GM21717 (cell line): ENCODE data around the gene DCP2.

Experiments used
- ATAC-seq: cut with Tn5 transposase; IDR thresholded peaks from one replicate; pipeline ENCODE4 v1.9.1; 2021; ENCODE audit warnings: mild to moderate bottlenecking, moderate library complexity; ENCODE audit not compliant: unreplicated experiment

The DCP2 gene

DNA sequence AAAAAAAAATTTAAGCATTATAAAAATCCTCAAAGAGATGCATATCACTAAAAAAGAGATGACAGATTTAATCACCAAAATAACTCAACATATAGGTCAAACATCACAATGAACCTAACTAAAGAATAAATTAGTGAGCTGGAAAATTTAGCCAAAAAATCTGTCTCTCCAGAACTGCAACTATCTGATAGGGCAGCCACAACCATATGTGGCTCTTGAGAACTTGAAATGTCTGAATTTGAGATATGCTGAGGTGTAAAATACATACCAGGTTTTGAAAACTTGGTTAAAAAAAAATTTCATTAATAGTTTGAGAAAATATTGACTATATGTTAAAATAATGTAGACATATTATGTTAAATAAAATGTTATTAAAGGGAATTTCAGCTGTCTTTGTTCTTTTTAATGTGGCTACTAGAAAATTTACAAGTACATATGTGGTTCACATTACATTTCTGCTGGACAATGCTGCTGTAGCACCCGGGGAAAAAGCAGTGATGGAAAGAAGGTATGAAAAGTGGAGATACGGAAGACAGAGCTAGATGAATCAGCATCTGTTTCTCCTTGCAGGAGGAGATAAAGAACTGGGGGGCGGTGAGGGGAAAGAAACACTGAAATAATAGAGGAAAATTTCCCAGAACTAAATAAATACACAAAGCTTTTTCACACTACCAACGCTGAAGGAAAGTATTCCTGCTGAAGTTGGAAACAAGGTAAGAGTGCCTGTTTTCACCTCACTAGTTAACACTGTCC lies 66.1 kb downstream of the DCP2 start:
- ATAC-seq = no peak

DNA sequence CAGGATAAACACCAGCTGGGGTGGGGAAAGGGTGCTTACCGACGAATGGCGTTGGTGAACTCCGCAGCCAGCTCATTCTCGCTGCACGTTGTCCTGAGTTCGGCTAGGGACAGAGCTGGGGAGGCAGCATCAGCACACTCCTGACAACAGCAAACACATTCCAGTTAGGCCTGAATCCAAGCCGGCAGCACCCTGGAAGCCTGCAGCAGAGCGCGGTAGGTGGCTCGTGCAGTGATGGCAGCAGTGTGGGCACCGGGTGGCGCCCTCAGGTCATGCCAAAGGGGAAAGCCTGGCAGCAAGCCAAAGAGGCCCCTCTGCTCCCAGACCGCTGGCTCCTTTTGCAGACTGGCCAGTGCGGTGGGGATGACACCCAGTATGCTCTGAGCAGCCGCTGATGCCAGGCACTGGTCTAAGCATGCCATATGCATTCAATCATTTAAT lies 66.9 kb downstream of the DCP2 start:
- no peak for ATAC-seq

DNA sequence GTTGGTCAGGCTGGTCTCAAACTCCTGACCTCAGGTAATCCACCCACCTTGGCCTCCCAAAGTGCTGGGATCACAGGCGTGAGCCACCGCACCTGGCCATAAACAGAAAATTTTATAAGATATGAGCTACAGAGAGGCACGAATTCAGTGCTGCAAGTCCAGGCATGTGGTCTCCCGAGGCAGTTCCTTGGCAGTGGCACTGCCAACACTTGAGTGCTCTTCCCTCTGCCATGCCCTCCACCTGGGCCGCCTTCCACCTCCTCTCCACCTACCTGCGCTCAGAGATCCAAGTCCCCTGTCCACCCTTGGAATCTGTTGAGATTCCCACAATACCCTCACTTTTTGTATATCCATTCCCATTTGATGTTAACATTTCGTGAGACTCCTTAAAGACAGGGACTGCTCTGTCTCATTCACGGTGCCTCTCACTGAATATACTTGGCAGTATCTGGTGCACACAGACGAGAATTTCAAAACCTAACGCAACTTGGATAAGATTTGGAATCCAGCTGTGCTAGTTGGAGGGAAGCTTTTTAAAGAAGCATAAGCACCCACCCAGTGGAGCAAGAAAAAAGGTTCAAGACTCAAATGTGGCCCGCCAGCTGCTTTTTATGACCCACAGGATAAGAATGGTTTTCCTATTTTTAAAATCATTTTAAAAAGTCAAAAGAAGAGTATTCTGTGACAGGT lies 68.3 kb downstream of the DCP2 start:
- no peak for ATAC-seq

DNA sequence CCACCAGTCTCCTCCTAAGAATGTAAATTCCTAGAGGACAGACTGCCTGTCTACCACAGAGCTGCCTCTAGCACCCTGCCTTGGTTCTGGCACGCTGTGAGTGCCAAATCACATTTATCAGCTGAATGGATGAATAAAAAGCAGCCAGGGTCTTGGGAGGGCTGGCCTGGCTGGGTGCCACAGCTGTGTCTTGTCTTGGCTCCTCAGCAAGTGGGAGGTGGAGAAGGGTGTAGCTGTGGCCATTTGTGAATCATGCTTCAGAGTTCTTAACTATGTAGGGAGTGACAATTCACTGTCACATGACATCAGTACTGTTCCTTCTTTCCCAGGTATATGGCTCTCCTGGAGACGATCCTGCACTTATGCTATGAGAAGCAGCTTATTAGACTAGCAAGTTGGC lies 70.6 kb downstream of the DCP2 start:
- ATAC-seq = no peak

DNA sequence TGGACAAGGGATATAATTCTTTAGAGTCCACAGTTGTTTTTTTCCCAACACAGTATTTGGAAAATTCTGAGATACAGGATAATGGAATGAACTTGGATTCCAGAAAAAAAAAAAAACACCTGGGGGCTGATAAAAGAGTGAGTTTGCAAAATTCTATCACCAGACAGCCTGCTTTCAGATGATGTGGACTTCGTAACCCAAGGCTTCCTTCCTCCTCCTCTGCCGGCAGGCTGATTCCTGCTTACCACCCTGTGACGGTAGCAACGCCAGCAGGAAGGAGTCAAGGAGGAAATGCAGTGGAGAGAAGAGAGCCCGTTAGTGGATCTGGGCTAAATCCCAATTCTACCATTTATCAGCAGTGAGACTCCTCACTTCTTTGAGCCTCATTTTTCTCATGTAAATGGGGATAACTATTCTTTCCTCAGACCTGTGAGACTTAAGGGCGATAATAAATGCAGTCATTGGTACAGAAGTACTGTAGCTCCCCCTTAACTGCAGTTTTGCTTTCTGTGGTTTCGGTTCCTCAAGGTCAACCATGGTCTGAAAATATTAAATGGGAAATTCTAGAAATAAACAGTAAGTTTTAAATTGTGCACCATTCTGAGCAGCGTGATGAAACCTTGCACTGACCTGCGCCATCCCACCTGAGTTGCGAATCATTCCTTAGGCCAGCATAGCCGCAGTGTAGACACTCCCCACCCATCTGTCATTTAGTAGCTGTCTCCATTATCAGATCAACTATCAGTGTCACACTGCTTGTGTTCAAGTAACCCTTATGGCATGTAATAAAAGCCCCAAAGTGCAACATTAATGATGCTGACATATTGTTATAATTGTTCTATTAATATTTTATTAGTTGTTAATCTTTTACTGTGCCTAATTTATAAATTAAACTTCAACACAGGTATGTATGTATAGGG lies 71.4 kb downstream of the DCP2 start:
- peak; percentile 86 for ATAC-seq

DNA sequence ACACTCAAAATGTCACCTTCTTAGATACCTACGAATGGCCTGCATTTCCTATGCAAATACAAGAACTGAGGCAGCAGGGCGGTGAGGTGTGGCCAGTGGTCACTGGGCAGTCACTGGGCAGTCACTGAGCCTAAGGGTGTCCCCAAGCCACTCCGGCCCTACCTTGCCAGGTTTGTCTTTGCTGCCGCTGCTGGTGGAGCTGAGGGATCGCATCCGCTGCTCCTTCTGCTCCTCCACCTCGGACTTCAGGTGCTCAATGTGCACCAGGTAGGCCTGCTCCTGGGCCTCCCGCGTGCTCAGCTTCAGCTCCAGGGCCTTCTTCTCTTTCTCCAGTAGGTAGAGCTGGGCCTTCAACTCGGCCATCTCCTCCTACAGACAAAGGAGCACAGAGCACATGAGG lies 72.3 kb downstream of the DCP2 start:
- ATAC-seq = no peak

DNA sequence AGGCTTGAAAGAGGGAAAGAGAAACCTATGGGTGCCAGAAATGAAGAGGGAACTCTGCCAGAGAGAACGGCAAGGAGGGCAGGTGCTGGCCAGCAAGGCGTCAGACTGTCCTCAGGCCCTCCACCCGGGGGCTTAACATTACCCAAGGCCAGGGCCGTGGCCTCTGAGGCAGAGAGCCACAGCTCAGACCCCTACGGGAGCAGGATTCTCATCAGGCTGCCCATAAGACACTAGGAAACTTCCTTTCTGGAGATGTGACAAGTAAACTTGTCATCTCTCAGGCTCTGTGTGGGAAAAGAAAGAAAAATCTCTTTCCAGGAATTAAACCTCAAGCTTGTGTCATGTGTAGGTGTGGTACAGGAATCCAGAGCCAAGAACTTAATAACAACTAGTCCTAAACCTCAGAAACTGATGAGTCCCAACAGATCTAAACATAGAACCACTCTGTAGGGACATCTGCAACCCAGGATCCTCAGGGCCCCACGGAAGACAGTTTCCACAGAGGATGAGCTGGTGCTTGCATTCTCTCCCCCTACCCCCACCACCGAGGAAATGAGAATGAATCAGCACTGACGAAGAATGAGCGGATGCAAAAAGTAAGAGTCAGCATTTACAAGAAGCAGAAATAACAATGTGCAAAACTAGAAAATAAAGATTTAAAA lies 74.3 kb downstream of the DCP2 start:
- no peak for ATAC-seq

DNA sequence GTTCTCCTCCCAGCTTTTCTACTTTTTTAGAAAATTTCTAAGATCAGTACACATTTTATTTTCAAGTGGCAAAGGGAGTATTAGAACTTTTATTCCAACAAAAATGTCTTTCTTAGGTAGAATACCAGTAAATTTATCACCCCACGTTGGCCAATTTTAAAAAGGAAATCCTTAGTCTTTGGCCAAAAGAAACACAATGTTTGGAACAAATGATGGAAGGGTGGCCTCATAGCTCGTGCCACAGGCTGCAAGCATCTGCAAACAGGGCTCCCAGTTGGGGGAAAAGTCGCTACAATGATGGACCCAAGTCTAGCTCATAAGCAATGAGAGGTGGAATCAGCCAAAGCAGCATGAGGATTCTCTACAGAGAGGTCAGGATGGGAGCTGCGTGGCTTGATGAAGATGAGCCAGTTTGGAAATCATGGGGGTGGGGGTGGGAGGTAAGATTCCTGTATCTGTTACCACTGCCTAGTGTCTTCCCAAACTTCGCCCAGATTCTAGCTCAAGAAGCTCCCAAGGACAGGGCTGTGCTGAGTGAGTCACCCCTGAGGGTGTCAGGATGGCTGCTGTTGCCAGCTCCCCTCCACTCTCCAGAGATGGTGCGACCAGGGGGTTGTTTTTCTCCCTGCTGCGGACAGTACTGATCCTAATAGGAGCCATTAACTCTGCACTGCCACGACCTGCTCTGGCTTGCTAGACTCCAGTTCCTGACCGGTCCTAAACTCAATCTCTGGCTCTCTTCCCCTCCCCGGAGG lies 75.6 kb downstream of the DCP2 start:
- ATAC-seq = no peak

DNA sequence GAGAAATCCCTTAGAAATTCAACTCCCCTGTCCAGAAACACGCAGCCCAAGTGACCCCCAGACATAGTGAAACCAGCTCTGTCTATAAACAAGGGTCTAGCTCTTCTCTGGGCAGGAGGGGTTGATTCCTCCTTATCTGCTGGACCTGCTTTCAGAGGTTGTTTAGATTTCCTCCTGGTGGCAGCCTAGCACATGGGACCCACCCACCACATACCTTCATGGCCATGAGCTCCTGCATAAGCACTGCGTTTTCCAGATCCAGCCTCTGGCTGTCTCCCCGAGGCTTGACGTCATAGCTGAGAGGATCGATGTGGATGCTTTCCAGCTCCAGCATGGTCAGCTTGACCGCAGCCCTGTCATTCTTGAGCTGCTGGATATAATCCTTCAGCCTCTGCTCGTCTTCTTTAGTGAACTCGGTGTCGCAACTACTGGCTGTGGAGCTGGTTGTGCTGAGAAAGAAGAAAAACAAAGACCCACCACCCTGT lies 77.0 kb downstream of the DCP2 start:
- ATAC-seq = no peak

DNA sequence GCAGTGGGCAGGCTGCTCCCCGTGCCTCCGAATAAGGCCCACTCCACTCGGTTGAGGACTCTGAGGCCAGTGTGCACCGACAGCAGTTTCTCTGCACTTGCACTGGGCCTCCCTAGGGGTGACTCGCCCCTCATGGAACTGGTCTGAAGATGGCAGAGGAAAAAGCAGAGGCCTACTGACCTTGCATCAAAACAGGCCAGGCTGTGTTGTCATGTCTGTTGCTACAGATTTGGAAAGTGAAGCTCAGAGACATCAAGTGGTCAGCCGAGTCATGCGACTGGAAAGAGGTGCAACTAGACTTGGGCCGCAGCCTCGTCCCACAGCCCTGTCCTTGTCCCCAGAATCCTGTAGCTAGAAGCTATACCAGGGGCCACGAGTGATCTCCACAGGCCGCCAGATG lies 78.3 kb downstream of the DCP2 start:
- no peak for ATAC-seq

DNA sequence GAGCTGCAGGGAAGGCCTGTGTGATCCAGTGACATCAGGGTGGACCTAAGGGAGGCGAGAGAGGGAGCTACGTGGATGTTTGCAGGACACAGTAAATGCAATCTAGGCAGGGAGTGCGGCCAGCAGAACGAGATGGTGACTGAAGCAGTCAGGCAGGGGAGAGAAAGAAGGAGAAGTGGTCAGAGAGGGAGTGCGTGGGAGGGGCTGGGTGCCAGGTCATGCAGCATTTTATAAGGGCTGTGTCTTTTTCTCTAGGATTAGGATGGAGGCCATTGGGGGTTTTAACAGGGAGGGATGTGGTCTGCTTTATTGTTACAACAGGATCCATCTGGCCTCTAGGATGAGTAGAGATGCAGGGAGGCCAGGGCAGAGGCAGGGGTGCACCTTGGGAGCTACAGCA lies 80.4 kb downstream of the DCP2 start:
- no peak for ATAC-seq

DNA sequence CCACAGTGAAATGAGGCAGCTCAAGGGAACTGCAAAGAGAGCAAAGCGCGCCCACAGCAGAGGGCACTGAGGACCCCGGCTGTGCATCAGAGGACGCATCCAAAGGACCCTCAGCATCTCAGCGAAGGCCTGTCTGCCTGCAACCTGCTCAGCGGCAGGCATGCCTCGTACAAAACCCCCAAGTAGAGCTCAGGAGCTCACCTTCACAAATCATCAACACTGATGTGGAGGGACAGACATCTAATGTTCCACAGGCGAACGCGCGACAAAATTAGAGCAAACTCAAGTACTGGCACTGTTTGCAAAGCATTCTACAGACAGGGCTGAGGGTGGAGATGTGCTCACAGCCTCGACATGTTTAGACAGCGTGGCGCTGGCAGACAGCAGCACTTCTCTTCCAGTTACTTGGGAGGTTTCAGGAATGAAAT lies 81.0 kb downstream of the DCP2 start:
- no peak for ATAC-seq

DNA sequence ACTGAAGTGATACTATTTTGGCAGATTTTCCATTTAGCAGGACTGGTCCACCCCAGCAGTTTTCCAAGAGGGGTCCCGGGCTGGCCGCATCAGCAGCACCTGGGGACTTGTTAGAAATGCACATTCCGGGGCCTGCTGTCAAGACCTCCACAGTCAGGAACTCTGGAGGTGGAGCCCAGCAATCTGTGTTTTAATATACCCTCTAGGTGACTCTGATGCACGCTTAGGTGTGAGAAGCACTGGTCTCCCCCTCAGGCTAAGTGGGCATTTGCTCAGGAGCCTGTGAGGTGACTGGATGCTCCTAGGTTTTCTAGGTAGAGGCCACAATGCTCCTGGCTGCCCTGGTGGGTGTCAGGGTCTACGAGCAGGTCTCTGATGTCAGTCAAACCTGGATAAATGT lies 81.7 kb downstream of the DCP2 start:
- ATAC-seq = no peak

DNA sequence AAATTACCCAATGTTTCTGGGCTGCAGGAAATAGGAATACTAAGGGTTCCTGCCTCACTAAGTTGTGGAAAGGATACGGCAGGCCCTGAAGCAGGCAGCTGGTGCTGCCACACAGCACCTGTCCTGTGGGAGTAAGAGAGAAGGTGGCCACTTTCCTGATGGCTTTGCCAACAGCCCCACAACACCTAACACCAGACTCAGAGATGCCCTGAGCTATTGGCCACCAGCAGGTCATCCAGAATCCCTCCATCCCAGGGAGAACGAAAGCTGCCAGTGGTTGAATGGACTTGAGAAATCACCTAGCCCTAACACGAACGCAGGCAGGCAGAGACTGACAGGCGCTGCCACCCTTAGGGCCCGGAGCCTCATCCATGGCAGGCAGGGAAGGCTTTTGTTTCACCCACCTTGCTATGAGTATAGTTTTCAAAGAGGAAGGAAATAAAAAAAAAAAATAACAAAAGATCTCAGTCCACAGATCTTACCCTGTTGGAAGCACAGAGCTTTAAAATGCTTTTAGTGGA lies 82.2 kb downstream of the DCP2 start:
- ATAC-seq = no peak

DNA sequence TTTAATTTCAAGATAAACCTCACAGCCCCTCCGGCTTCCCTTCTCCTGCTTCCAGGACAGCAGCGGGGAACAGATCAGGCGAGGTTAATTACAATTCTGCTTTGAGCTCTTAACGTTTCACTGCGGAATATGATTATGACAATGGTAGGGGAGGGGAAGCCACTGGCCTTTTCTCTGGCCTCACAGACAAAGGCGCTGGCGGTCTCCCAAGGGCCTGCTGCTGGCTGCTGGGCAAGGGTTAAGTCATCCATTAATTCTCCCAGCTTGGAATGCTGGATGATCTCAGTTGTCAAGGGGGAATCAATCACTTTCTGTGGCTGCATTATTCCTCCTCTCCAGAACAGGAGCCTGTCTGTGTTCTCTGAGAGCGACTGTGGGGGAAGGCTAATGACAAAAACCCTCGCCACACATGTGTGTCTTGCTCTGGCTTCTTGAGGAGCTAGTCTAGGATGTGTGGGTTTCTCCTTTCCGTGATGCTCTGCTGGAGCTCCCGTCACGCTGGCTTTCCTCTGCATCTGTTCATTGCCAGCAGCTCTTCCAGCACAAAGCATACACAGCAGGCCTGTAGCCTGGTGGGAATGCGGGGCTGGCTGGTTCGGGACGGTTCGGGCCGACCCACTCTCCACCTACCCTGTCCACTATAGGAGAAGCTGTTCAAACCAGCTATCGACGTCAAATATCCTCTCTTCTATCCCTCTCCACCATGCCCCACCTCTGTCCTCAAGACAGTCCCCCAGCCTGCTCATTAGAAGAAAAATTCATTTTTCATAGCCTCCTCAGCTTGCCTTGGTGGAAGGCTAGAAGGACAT lies 82.8 kb downstream of the DCP2 start:
- no peak for ATAC-seq

DNA sequence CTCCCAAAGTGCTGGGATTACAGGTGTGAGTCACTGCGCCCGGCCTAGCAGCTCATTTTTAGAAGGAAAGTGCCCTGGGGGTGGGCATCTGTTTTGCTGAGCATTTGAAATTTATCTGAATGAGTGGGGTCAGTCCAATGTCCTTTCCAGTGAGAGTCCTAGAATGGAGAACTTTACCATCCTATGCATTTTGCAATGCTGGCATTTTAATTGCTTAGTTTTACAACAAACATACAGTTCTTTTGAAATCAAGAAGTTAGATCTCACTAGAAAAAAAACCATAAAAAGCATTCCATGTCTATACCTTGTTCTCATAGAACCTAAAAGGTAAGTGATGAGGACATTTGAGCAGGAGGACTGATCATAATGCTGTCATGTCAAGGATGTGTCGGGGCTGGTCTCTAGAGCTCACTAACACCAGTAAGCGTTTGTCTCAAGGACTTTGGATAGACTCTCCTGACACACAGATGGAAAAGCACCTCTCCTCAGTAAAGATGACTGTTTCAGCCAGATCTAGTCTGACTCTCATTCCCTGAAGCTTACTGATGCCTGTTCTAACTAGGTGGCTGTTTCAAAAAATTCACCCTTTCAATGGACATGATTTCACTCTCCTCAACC lies 83.9 kb downstream of the DCP2 start:
- ATAC-seq = no peak

DNA sequence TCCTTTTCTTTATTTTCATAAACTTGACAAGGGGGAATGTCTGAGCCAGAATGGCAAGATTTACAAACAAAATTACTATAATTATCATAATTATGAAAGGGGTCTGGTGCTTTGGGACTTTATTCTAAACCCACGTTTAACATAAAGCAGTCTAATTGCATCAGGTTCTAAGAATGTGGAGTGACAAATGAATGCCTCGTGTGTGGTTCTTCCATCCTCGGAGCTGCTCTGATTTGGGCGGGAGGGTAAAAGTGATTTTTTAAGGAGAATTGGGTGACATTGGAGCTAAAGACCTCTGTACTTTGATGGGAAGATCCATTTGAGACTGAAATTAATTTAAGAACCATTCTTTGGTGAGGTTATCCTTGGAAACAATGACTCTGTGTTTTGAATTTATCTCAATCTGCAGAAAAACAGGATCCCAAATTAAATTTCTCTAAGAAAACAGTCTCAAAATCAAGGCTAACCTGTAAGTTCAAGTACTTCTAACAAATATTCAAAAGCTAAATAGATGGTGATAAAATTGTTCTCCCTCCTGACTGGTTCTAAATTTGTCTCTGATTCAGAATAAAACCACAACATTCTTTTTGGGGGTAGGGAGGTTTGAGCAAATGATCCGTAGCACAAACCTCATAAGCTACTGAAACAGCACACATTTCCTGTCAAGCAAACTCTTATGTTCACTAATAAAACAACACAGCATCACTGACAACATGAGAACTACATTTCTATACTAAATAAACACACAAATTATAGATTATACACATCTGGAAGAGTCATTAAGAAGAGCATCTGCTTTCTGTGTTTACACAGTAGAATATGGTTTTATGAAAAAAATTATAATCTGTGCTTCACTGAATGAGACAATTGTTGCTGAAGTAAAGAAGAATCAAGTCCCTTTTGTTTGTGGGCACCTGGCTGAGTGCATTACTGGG lies 85.5 kb downstream of the DCP2 start:
- no peak for ATAC-seq
